ENCODE data around the gene OTOF. TPM values are rescaled to one million over a fixed set of nuclear protein-coding genes. Genes with fewer than 3 reads are reported as not detected.
A peak's percentile ranks its signal among the peaks of the same experiment; 100 is the strongest.

OTOF gene
- total RNA-seq, 6 experiments from 2014 or later = 0.06 to 0.12 TPM; not detected in 4

- Histone ChIP-seq H3K4me3 (no peak overlapping the region), H3K4me1 (no peaks in the 10 kb centered on the region), H3K27me3 (no peaks in the 10 kb centered on the region), H3K27ac (no peak overlapping the region), H3K36me3 (no peaks in the 10 kb centered on the region), H3K9me3 (no peaks in the 10 kb centered on the region)
- ATAC-seq = no peak
- 100% methylated on average over 2 of the region's 25 CpGs for WGBS (ENCODE audit: insufficient coverage, low coverage, low lambda C conversion rate, missing lambda C conversion rate)
- DNase-seq = peak in 2 of 3 donors; percentile 43 to 51
- intact Hi-C loops (cut with DNase I) = no loop called here
- TF ChIP-seq POLR2A (IDR thresholded peaks at IDR 0.05) = no peak
- TF ChIP-seq, protein P1, sequence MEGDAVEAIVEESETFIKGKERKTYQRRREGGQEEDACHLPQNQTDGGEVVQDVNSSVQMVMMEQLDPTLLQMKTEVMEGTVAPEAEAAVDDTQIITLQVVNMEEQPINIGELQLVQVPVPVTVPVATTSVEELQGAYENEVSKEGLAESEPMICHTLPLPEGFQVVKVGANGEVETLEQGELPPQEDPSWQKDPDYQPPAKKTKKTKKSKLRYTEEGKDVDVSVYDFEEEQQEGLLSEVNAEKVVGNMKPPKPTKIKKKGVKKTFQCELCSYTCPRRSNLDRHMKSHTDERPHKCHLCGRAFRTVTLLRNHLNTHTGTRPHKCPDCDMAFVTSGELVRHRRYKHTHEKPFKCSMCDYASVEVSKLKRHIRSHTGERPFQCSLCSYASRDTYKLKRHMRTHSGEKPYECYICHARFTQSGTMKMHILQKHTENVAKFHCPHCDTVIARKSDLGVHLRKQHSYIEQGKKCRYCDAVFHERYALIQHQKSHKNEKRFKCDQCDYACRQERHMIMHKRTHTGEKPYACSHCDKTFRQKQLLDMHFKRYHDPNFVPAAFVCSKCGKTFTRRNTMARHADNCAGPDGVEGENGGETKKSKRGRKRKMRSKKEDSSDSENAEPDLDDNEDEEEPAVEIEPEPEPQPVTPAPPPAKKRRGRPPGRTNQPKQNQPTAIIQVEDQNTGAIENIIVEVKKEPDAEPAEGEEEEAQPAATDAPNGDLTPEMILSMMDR (IDR thresholded peaks at IDR 0.05) = no peak
Measured at GRCh38 chr2:26463244-26464192, 14.4 kb downstream of the OTOF start.

DNA sequence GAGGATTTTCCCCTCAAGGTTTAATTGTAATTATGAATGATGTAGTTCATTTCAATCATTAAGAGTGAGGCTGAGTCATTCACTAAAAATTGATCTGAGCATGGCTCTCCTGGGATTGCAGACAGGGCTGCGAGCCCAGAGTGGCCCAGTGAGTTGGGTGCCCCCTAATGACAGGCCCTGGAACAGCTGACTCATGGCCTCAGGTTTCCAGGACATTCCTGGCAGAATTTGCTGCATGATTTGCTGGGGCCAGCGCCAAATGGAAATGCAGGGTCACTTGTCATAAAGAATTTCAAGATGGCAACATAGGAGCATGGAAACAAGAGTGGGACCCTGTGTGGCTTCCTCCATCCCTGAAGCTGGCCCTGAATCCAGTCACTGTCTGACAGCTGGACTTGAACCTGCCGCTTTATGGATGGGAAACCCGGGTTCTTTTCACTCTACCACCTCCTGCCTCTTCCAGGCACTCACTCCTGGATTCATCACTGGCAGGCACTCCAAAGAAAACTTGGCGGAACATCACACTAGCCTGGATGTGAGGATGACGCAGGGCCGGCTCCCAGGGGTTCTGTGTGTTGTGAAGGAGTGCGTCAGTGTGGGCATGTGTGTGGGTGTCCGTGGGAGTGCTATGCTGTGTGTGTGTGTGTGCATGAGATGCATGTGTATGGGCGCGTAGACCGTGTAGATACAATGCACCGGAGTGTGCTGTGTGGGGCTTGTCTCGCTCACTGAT, 15.2 kb downstream of the OTOF start:
- no peak for TF ChIP-seq POLR2A (IDR thresholded peaks at IDR 0.05)
- TF ChIP-seq, protein P1 (IDR thresholded peaks at IDR 0.05) = peak; percentile 60 to 81 (median 62)
- ATAC-seq = peak; percentile 80 to 97 (median 92)
- no peaks in the 10 kb centered on the region for H3K27me3 ChIP-seq
- no peak overlapping the region for H3K27ac ChIP-seq
- H3K36me3 ChIP-seq = no peaks in the 10 kb centered on the region
- peak; percentile 68 to 76 (median 75) for DNase-seq
- H3K4me3 ChIP-seq = no peak overlapping the region
- no peaks in the 10 kb centered on the region for H3K9me3 ChIP-seq
- 84% methylated on average over 12 of the region's 14 CpGs for WGBS (ENCODE audit: insufficient coverage, low coverage, low lambda C conversion rate, missing lambda C conversion rate)
- intact Hi-C loops (cut with DNase I) = no loop called here
- no peaks in the 10 kb centered on the region for H3K4me1 ChIP-seq

DNA sequence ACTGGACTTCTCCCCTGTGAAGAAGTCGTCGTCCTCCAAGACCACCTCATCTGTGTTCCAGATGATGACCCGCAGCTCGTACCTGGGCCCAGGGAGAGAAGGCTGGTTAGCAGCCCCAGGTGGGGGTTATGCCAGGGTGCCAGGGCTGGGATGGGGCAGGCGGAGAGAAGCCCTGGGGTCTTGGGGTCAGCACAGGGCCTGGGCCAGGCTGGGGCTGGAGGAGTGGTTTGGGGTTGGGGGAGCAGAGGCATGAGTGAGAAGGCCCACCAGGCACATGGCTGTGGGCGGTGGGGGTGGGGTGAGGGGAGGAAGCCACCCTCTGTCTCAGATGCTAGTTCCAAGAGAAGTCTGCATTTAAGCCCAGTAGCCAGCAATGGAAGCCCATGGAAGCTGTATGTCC, 15.8 kb downstream of the OTOF start:
- Histone ChIP-seq H3K36me3 (no peaks in the 10 kb centered on the region), H3K27me3 (no peaks in the 10 kb centered on the region), H3K9me3 (no peaks in the 10 kb centered on the region), H3K4me1 (no peaks in the 10 kb centered on the region), H3K4me3 (no peak overlapping the region), H3K27ac (no peak overlapping the region)
- WGBS (ENCODE audit: insufficient coverage, low coverage, low lambda C conversion rate, missing lambda C conversion rate) = 90% methylated on average over 2 of the region's 6 CpGs
- TF ChIP-seq, protein P1 (IDR thresholded peaks at IDR 0.05) = no peak
- TF ChIP-seq POLR2A (IDR thresholded peaks at IDR 0.05) = no peak
- intact Hi-C loops (cut with DNase I) = no loop called here
- peak in 1 of 4 donors; percentile 8 for ATAC-seq
- DNase-seq = peak in 2 of 3 donors; percentile 42 to 52

- 80% methylated on average over 2 of the region's 19 CpGs for WGBS (ENCODE audit: insufficient coverage, low coverage, low lambda C conversion rate, missing lambda C conversion rate)
- Histone ChIP-seq H3K9me3 (no peaks in the 10 kb centered on the region), H3K27ac (no peak overlapping the region), H3K27me3 (no peaks in the 10 kb centered on the region), H3K4me1 (peaks cover 0 to 4% (median 0%) of the 10 kb centered on the region in 4 donors), H3K36me3 (no peaks in the 10 kb centered on the region), H3K4me3 (no peak overlapping the region)
- TF ChIP-seq POLR2A (IDR thresholded peaks at IDR 0.05) = no peak
- TF ChIP-seq, protein P1 (IDR thresholded peaks at IDR 0.05) = no peak
- ATAC-seq (no peak), DNase-seq (peak in 2 of 3 donors; percentile 45)
- intact Hi-C loops (cut with DNase I) = no loop called here
Measured at GRCh38 chr2:26461601-26462023, 16.3 kb downstream of the OTOF start.
